H1 (cell line): Measurements from ENCODE around the gene NODAL. TPM values are rescaled to one million over a fixed set of nuclear protein-coding genes. Genes with fewer than 3 reads are reported as not detected.

Source experiments
- CTCF ChIA-PET: fragments of 300-600 bp; sonication (Branson Sonifier 250); formaldehyde crosslinking; loops from one replicate; lab custom pipeline; 2021; ENCODE audit not compliant: partially characterized antibody; lab: Charles Lee
- POLR2A ChIA-PET: fragments of 300-600 bp; sonication (Branson Sonifier 250); formaldehyde crosslinking; loops from one replicate; lab custom pipeline; 2021; ENCODE audit warnings: inconsistent platforms; ENCODE audit not compliant: partially characterized antibody; lab: Charles Lee
- DNase-seq, 2 experiments: peaks; one replicate each; pipeline versions ENCODE4 v3.0.0 to v3.0.0-alpha.2; 2010 to 2022; ENCODE audit warnings: low spot score in 2 of 2, low read depth in 1 of 2, mixed read lengths in 1 of 2
- FAIRE-seq: peaks from 2 replicates; lab custom pipeline; 2011; peaks lifted over from hg19 to GRCh38; lab: Jason Lieb, UNC
- H2AFZ ChIP-seq: 2 replicates; pipeline ENCODE4 v1.8.1; 2012; ENCODE audit warnings: low read length, inconsistent platforms
- H2AK5ac ChIP-seq: 2 replicates; pipeline ENCODE4 v1.6.1; 2013; ENCODE audit warnings: low read depth, low read length
- H2BK120ac ChIP-seq: replicated peaks from 2 replicates; pipeline ENCODE3; 2013; ENCODE audit warnings: low read depth, low read length, inconsistent platforms
- H2BK12ac ChIP-seq: 2 replicates; pipeline ENCODE4 v1.6.1; 2013; ENCODE audit warnings: low read depth, low read length
- H2BK15ac ChIP-seq: 2 replicates; pipeline ENCODE4 v1.6.1; 2013; ENCODE audit warnings: low read length
- H2BK20ac ChIP-seq: 2 replicates; pipeline ENCODE4 v1.6.1; 2013; ENCODE audit warnings: low read length
- H2BK5ac ChIP-seq: 2 replicates; pipeline ENCODE4 v1.6.1; 2013; ENCODE audit warnings: low read depth, low read length
- H3K14ac ChIP-seq: 2 replicates; pipeline ENCODE4 v1.6.1; 2013; ENCODE audit warnings: inconsistent platforms; ENCODE audit not compliant: insufficient read length
- H3K18ac ChIP-seq: 2 replicates; pipeline ENCODE4 v1.6.1; 2013; ENCODE audit warnings: low read length; ENCODE audit errors: extremely low read depth
- H3K23ac ChIP-seq: 2 replicates; pipeline ENCODE4 v1.6.1; 2013; ENCODE audit warnings: inconsistent platforms; ENCODE audit not compliant: insufficient read length
- H3K23me2 ChIP-seq: 2 replicates; pipeline ENCODE4 v1.6.1; 2013; ENCODE audit warnings: low read depth, low read length
- H3K27ac ChIP-seq: 2 replicates; pipeline ENCODE4 v1.6.1; 2011; ENCODE audit warnings: low read depth, low read length, inconsistent platforms
- H3K27me3 ChIP-seq, 4 experiments: replicated peaks in 1 of 4; 1 replicate in 1 of 4; 2 replicates in 3 of 4; pipeline versions ENCODE4 v1.6.1 to v1.8.1; 2011 to 2013; ENCODE audit warnings: low read length in 3 of 4, mild to moderate bottlenecking in 3 of 4, inconsistent platforms in 2 of 4, mixed read lengths in 2 of 4, moderate library complexity in 1 of 4; ENCODE audit not compliant: control insufficient read depth in 3 of 4, insufficient read depth in 3 of 4; ENCODE audit errors: extremely low read depth in 1 of 4
- H3K36me3 ChIP-seq, 4 experiments: 2 replicates each; pipeline versions ENCODE4 v1.6.1 to v1.8.1; 2011 to 2013; ENCODE audit warnings: mild to moderate bottlenecking in 4 of 4, low read length in 3 of 4, moderate library complexity in 2 of 4, control low read depth in 1 of 4, inconsistent platforms in 1 of 4; ENCODE audit not compliant: insufficient read depth in 4 of 4, control insufficient read depth in 2 of 4
- H3K4ac ChIP-seq: replicated peaks from 2 replicates; pipeline ENCODE3; 2013; ENCODE audit warnings: low read length, low read depth, mixed read lengths, inconsistent platforms; ENCODE audit not compliant: insufficient read length
- H3K4me1 ChIP-seq, 4 experiments: replicated peaks in 1 of 4; 1 replicate in 1 of 4; 2 replicates in 3 of 4; pipeline versions ENCODE4 v1.6.1 to v1.8.1; 2011 to 2013; ENCODE audit warnings: low read length in 3 of 4, inconsistent platforms in 2 of 4, mixed read lengths in 1 of 4; ENCODE audit not compliant: insufficient read depth in 4 of 4, control insufficient read depth in 3 of 4
- H3K4me2 ChIP-seq, 2 experiments: 2 replicates each; pipeline versions ENCODE4 v1.6.1 to v1.8.1; 2011 to 2013; ENCODE audit warnings: low read depth in 2 of 2, low read length in 2 of 2, control low read depth in 1 of 2, inconsistent platforms in 1 of 2, mild to moderate bottlenecking in 1 of 2; ENCODE audit not compliant: insufficient read depth in 1 of 2
- H3K4me3 ChIP-seq, 4 experiments: fragments of 200-600, 300-600 bp in 1 of 4; sonication (generic), shearing (Covaris generic), sonication (Bioruptor Twin) in 1 of 4; 2 replicates each; pipeline versions ENCODE4 v1.5.1 to v1.8.1; 2011 to 2016; ENCODE audit warnings: low read length in 4 of 4, low read depth in 3 of 4, control low read depth in 2 of 4, inconsistent platforms in 2 of 4, mild to moderate bottlenecking in 2 of 4, mixed read lengths in 1 of 4, moderate library complexity in 1 of 4; ENCODE audit not compliant: insufficient read depth in 2 of 4; ENCODE audit errors: extremely low read depth in 1 of 4
- H3K56ac ChIP-seq: replicated peaks from 2 replicates; pipeline ENCODE3; 2013; ENCODE audit warnings: low read depth, mild to moderate bottlenecking, mixed read lengths, low read length, inconsistent platforms; ENCODE audit not compliant: insufficient read length
- H3K79me1 ChIP-seq: 2 replicates; pipeline ENCODE4 v1.6.1; 2013; ENCODE audit warnings: low read depth, low read length, control low read depth
- H3K79me2 ChIP-seq, 2 experiments: 2 replicates each; pipeline versions ENCODE4 v1.6.1 to v1.8.1; 2012 to 2013; ENCODE audit warnings: low read length in 2 of 2, mild to moderate bottlenecking in 2 of 2, inconsistent platforms in 1 of 2; ENCODE audit not compliant: insufficient read depth in 2 of 2, control insufficient read depth in 1 of 2
- H3K9ac ChIP-seq, 4 experiments: replicated peaks in 1 of 4; 1 replicate in 1 of 4; 2 replicates in 3 of 4; pipeline versions ENCODE4 v1.6.1 to v1.8.1; 2011 to 2013; ENCODE audit warnings: low read depth in 3 of 4, low read length in 3 of 4, control low read depth in 2 of 4, mild to moderate bottlenecking in 2 of 4, moderate library complexity in 2 of 4, inconsistent platforms in 1 of 4; ENCODE audit errors: extremely low read depth in 1 of 4
- H3K9me3 ChIP-seq, 2 experiments: 2 replicates each; pipeline versions ENCODE4 v1.6.1 to v1.8.1; 2012 to 2013; ENCODE audit warnings: mild to moderate bottlenecking in 2 of 2, moderate library complexity in 2 of 2, control low read depth in 1 of 2, inconsistent platforms in 1 of 2, low read depth in 1 of 2, low read length in 1 of 2, mixed read lengths in 1 of 2; ENCODE audit not compliant: insufficient read depth in 2 of 2
- H4K20me1 ChIP-seq, 2 experiments: replicated peaks in 1 of 2; 2 replicates each; pipeline versions ENCODE3 to v1.8.1; 2011 to 2013; ENCODE audit warnings: inconsistent platforms in 2 of 2, low read length in 2 of 2, mild to moderate bottlenecking in 1 of 2; ENCODE audit not compliant: insufficient read depth in 2 of 2, control insufficient read depth in 1 of 2
- H4K5ac ChIP-seq: 2 replicates; pipeline ENCODE4 v1.6.1; 2013; ENCODE audit warnings: low read length, low read depth, mixed read lengths, inconsistent platforms; ENCODE audit not compliant: insufficient read length
- H4K8ac ChIP-seq: 2 replicates; pipeline ENCODE4 v1.8.0; 2013; ENCODE audit warnings: mild to moderate bottlenecking, moderate library complexity, low read length, inconsistent platforms; ENCODE audit not compliant: insufficient read depth; ENCODE audit errors: extremely low read depth
- H4K91ac ChIP-seq: replicated peaks from 2 replicates; pipeline ENCODE3; 2013; ENCODE audit warnings: low read length, mixed read lengths, inconsistent platforms; ENCODE audit not compliant: insufficient read length
- BACH1 ChIP-seq: IDR thresholded peaks from 2 replicates; pipeline ENCODE4 v1.6.1; 2012; ENCODE audit warnings: low read length, improper control_type of control experiment
- CTBP2 ChIP-seq: IDR thresholded peaks from 2 replicates; pipeline ENCODE4 v1.7.0; 2011; ENCODE audit warnings: borderline replicate concordance, mild to moderate bottlenecking, moderate library complexity, mixed read lengths, low read length; ENCODE audit not compliant: insufficient read depth, insufficient read length
- GABPA ChIP-seq: IDR thresholded peaks from 2 replicates; pipeline ENCODE4 v1.6.1; 2011; ENCODE audit warnings: mild to moderate bottlenecking, low read length, moderate library complexity, borderline replicate concordance; ENCODE audit not compliant: insufficient read depth
- HDAC2 ChIP-seq, 2 experiments: fragments of 300-600 bp in 1 of 2; sonication (generic) in 1 of 2; IDR thresholded peaks; 2 replicates each; pipeline ENCODE4 v1.6.1; 2011 to 2012; ENCODE audit warnings: low read depth in 2 of 2, low read length in 2 of 2, mild to moderate bottlenecking in 2 of 2, moderate library complexity in 2 of 2, borderline replicate concordance in 1 of 2, inconsistent platforms in 1 of 2
- JUN ChIP-seq: IDR thresholded peaks from 2 replicates; pipeline ENCODE4 v1.6.1; 2011; ENCODE audit warnings: low read depth, mild to moderate bottlenecking, improper control_type of control experiment, low read length
- NANOG ChIP-seq: IDR thresholded peaks from 2 replicates; pipeline ENCODE4 v1.6.1; 2011; ENCODE audit warnings: low read length, low read depth, mild to moderate bottlenecking, inconsistent platforms; ENCODE audit not compliant: insufficient read depth, poor library complexity, severe bottlenecking
- POLR2A ChIP-seq, 2 experiments: IDR thresholded peaks; 1 replicate in 1 of 2; 2 replicates in 1 of 2; pipeline ENCODE4 v1.6.1; 2011; ENCODE audit warnings: low read depth in 2 of 2, low read length in 2 of 2, mild to moderate bottlenecking in 2 of 2; ENCODE audit errors: control extremely low read depth in 1 of 2
- RNF2 ChIP-seq: fragments of 200-900, 300-1000 bp; sonication (generic); IDR thresholded peaks from 2 replicates; pipeline ENCODE4 v1.7.1; 2016; ENCODE audit warnings: borderline replicate concordance, low read depth, mild to moderate bottlenecking, antibody characterized with exemption, low read length; ENCODE audit not compliant: poor library complexity, severe bottlenecking; ENCODE audit errors: missing control alignments
- SAP30 ChIP-seq: fragments of 300-600 bp; sonication (generic); IDR thresholded peaks from 2 replicates; pipeline ENCODE4 v1.7.1; 2012; ENCODE audit warnings: low read length, moderate library complexity, mild to moderate bottlenecking, inconsistent platforms; ENCODE audit not compliant: insufficient read depth, insufficient replicate concordance
- SIN3A ChIP-seq, 2 experiments: IDR thresholded peaks in 1 of 2; conservative IDR thresholded peaks in 1 of 2; 2 replicates each; pipeline ENCODE4 v1.6.1; 2011 to 2012; ENCODE audit warnings: low read length in 2 of 2, improper control_type of control experiment in 1 of 2, low read depth in 1 of 2, mild to moderate bottlenecking in 1 of 2
- SP2 ChIP-seq: IDR thresholded peaks from 2 replicates; pipeline ENCODE4 v1.6.1; 2012; ENCODE audit warnings: mild to moderate bottlenecking, low read length, inconsistent platforms
- WGBS, 2 experiments: shearing (Covaris generic) in 1 of 2; methylation state at CpG; one replicate each; pipeline versions ENCODE4 v1.1.6 to v1.1.7; 2013 to 2015; ENCODE audit warnings: low lambda C conversion rate in 2 of 2, mixed read lengths in 2 of 2, inconsistent platforms in 1 of 2, low coverage in 1 of 2, missing lambda C conversion rate in 1 of 2; ENCODE audit not compliant: insufficient replicate concordance in 2 of 2, insufficient coverage in 1 of 2, insufficient read length in 1 of 2; ENCODE audit errors: extremely low coverage in 1 of 2, missing lambda C conversion rate in 1 of 2; 5-methylcytosine and 5-hydroxymethylcytosine counted together
- polyA plus RNA-seq, 7 experiments: library from polyadenylated mRNA; depleted of rRNA in 3 of 7; stranded (reverse) in 5 of 7; unstranded in 2 of 7; fragments of >200 nt in 5 of 7; fragments of 200-250 nt in 2 of 7; gene quantifications; 1 replicate in 5 of 7; 2 replicates in 1 of 7; 4 replicates in 1 of 7; pipeline versions ENCODE4 v1.2.1 to v1.2.3, GENCODE V29; 2011 to 2013; ENCODE audit warnings: missing spikeins in 2 of 7, mixed read lengths in 2 of 7
- total RNA-seq: library from RNA; stranded (reverse); fragmentation: NEBNext Ultra II Directional; extraction: Animal tissue kit (Norgen Biotek cat#: 25700); gene quantifications from 2 replicates; pipeline ENCODE4 v1.2.1, GENCODE V29; 2021

Gene NODAL
- total and polyA plus RNA-seq, 2 of the 8 experiments (the other 6 are each of a cell fraction or from before 2014, with no cell fraction given) = 2.0 to 7.3 TPM

GRCh38 chr10:70410608-70411007, 30.9 kb downstream of the NODAL start:
- no peak overlapping the region for H2BK120ac ChIP-seq
- DNase-seq (no peak), FAIRE-seq (no peak)
- peaks cover 6 to 21% of the 10 kb centered on the region in 2 experiments for H4K20me1 ChIP-seq
- H2AK5ac ChIP-seq = no peak overlapping the region
- H3K27me3 ChIP-seq = no peaks in the 10 kb centered on the region
- H2AFZ ChIP-seq = no peak overlapping the region
- no peak overlapping the region for H3K4ac ChIP-seq
- H2BK12ac ChIP-seq = no peak overlapping the region
- H2BK15ac ChIP-seq = no peak overlapping the region
- no peak overlapping the region for H3K14ac ChIP-seq
- H3K4me2 ChIP-seq = no peak overlapping the region
- H3K4me1 ChIP-seq = peaks cover 0 to 5% (median 0%) of the 10 kb centered on the region in 4 experiments; a peak in 4 of 7 replicates
- no peak overlapping the region for H2BK20ac ChIP-seq
- 0 out of 2 replicates have a peak, but pooled peaks cover under 1% of the 10 kb centered on the region for H3K23me2 ChIP-seq
- H3K79me1 ChIP-seq = peaks cover 2% of the 10 kb centered on the region; the same call in 1 of the 2 replicates
- CTCF ChIA-PET = interaction anchor here (0.6 to 1.5 kb wide), 4 partner anchors 23 to 330 kb away, joined by 3 to 5 read pairs (median 4); no protein-coding TSS in a partner anchor
- no peak overlapping the region for H3K27ac ChIP-seq
- H3K9me3 ChIP-seq = no peaks in the 10 kb centered on the region; a peak in 1 of 4 replicates
- no peak overlapping the region for H3K4me3 ChIP-seq
- no peak overlapping the region for H3K23ac ChIP-seq
- WGBS, 2 experiments = 89% methylated on average over 1 of the region's 1 CpG; no CpG with 5 or more reads in 1 of the 2 experiments
- no peak overlapping the region for H4K91ac ChIP-seq
- POLR2A ChIA-PET = interaction anchor here (1.8 to 2.0 kb wide), 2 partner anchors 13 to 16 kb away, joined by 5 to 8 read pairs; no protein-coding TSS in a partner anchor
- H4K5ac ChIP-seq = no peak overlapping the region
- no peak overlapping the region for H2BK5ac ChIP-seq
- H3K9ac ChIP-seq = no peak overlapping the region
- H3K56ac ChIP-seq = no peak overlapping the region
- peaks cover 0 to 6% (median 0%) of the 10 kb centered on the region in 4 experiments; a peak in 1 of 8 replicates for H3K36me3 ChIP-seq
- H3K79me2 ChIP-seq = peaks cover 3 to 81% of the 10 kb centered on the region in 2 experiments; a peak in 3 of 4 replicates
- H3K18ac ChIP-seq = no peak overlapping the region
- no peak overlapping the region for H4K8ac ChIP-seq
- TF ChIP-seq GABPA (no peak), SAP30 (no peak), HDAC2 (IDR thresholded peaks at IDR 0.05; ENCODE audit: borderline replicate concordance in 1 of 2, low read depth in 2 of 2, low read length in 2 of 2) (no peak), SP2 (no peak), CTBP2 (no peak), POLR2A (IDR thresholded peaks at IDR 0.05; ENCODE audit: control extremely low read depth in 1 of 2, low read depth in 2 of 2, low read length in 2 of 2) (no peak), JUN (no peak), NANOG (no peak), RNF2 (no peak), SIN3A (conservative IDR thresholded peaks at IDR 0.05 in 1 of 2, IDR thresholded peaks at IDR 0.05 in 1 of 2; ENCODE audit: low read depth in 1 of 2, low read length in 2 of 2) (no peak), BACH1 (no peak)
